Measurements from ENCODE around the gene BCHE. TPM values are rescaled to one million over a fixed set of nuclear protein-coding genes. Genes with fewer than 3 reads are reported as not detected.

Gene BCHE
- total RNA-seq, 1 experiment from 2014 or later, result not detected

GRCh38 chr3:165768680-165769079 lies 68.5 kb downstream of the BCHE start:
- intact Hi-C loops (cut with micrococcal nuclease; ENCODE audit: unreplicated experiment), result no loop called here
- H3K4me3 Mint-ChIP-seq (ENCODE audit: unreplicated experiment), result no peak overlapping the region
- H3K27ac Mint-ChIP-seq (ENCODE audit: unreplicated experiment), result no peak overlapping the region
- no peak for TF ChIP-seq CTCF (IDR thresholded peaks at IDR 0.05; ENCODE audit: insufficient read depth in 1 of 2, low read depth in 1 of 2, low read length in 1 of 2, severe bottlenecking in 1 of 2, unreplicated experiment in 1 of 2)
- H3K27me3 ChIP-seq (replicated peaks; ENCODE audit: control insufficient read depth, insufficient read depth, low read length), result no peaks in the 10 kb centered on the region
- no peaks in the 10 kb centered on the region for H3K27me3 Mint-ChIP-seq (ENCODE audit: insufficient read depth, unreplicated experiment)
- H3K4me1 Mint-ChIP-seq (ENCODE audit: low read depth, unreplicated experiment), result no peaks in the 10 kb centered on the region
- ChIA-PET POLR2A (no interaction called here), CTCF (no interaction called here)
- H3K36me3 Mint-ChIP-seq (ENCODE audit: insufficient read depth, unreplicated experiment), result no peaks in the 10 kb centered on the region
- no TSS peak for BruUV-seq (replicated peaks)
- no peaks in the 10 kb centered on the region for H3K4me1 ChIP-seq
- H3K4me3 ChIP-seq (ENCODE audit: low read depth, low read length), result no peak overlapping the region
- H3K36me3 ChIP-seq (ENCODE audit: control insufficient read depth, insufficient read depth, low read length), result no peaks in the 10 kb centered on the region
- no peaks in the 10 kb centered on the region for H3K9me3 ChIP-seq
- no peaks in the 10 kb centered on the region for H3K9me3 Mint-ChIP-seq (ENCODE audit: unreplicated experiment)
- no peak for DNase-seq

- no peak overlapping the region for H3K4me3 Mint-ChIP-seq (ENCODE audit: unreplicated experiment)
- H3K27ac Mint-ChIP-seq (ENCODE audit: unreplicated experiment), result no peak overlapping the region
- no peak for TF ChIP-seq CTCF (IDR thresholded peaks at IDR 0.05; ENCODE audit: insufficient read depth in 1 of 2, low read depth in 1 of 2, low read length in 1 of 2, severe bottlenecking in 1 of 2, unreplicated experiment in 1 of 2)
- no peaks in the 10 kb centered on the region for H3K4me1 Mint-ChIP-seq (ENCODE audit: low read depth, unreplicated experiment)
- CTCF ChIA-PET, result no interaction called here
- Histone ChIP-seq H3K9me3 (no peaks in the 10 kb centered on the region), H3K4me1 (no peaks in the 10 kb centered on the region), H3K4me3 (ENCODE audit: low read depth, low read length) (no peak overlapping the region), H3K27me3 (replicated peaks; ENCODE audit: control insufficient read depth, insufficient read depth, low read length) (no peaks in the 10 kb centered on the region), H3K36me3 (ENCODE audit: control insufficient read depth, insufficient read depth, low read length) (no peaks in the 10 kb centered on the region)
- intact Hi-C loops (cut with micrococcal nuclease; ENCODE audit: unreplicated experiment), result no loop called here
- no peaks in the 10 kb centered on the region for H3K9me3 Mint-ChIP-seq (ENCODE audit: unreplicated experiment)
- BruUV-seq (replicated peaks), result no TSS peak
- POLR2A ChIA-PET, result no interaction called here
- no peak for DNase-seq
- no peaks in the 10 kb centered on the region for H3K36me3 Mint-ChIP-seq (ENCODE audit: insufficient read depth, unreplicated experiment)
- H3K27me3 Mint-ChIP-seq (ENCODE audit: insufficient read depth, unreplicated experiment), result peaks cover 3% of the 10 kb centered on the region
Observed at GRCh38 chr3:165759041-165759440, 78.2 kb downstream of the BCHE start.

GRCh38 chr3:165755571-165755970 lies 81.7 kb downstream of the BCHE start:
- no peak overlapping the region for H3K4me3 ChIP-seq (ENCODE audit: low read depth, low read length)
- H3K27me3 ChIP-seq (replicated peaks; ENCODE audit: control insufficient read depth, insufficient read depth, low read length), result no peaks in the 10 kb centered on the region
- no peaks in the 10 kb centered on the region for H3K4me1 Mint-ChIP-seq (ENCODE audit: low read depth, unreplicated experiment)
- no peaks in the 10 kb centered on the region for H3K4me1 ChIP-seq
- intact Hi-C loops (cut with micrococcal nuclease; ENCODE audit: unreplicated experiment), result no loop called here
- no peaks in the 10 kb centered on the region for H3K36me3 ChIP-seq (ENCODE audit: control insufficient read depth, insufficient read depth, low read length)
- ChIA-PET POLR2A (no interaction called here), CTCF (no interaction called here)
- no peak overlapping the region for H3K4me3 Mint-ChIP-seq (ENCODE audit: unreplicated experiment)
- no peak for TF ChIP-seq CTCF (IDR thresholded peaks at IDR 0.05; ENCODE audit: insufficient read depth in 1 of 2, low read depth in 1 of 2, low read length in 1 of 2, severe bottlenecking in 1 of 2, unreplicated experiment in 1 of 2)
- no peaks in the 10 kb centered on the region for H3K9me3 ChIP-seq
- H3K9me3 Mint-ChIP-seq (ENCODE audit: unreplicated experiment), result no peaks in the 10 kb centered on the region
- H3K27ac Mint-ChIP-seq (ENCODE audit: unreplicated experiment), result no peak overlapping the region
- peaks cover 3% of the 10 kb centered on the region for H3K27me3 Mint-ChIP-seq (ENCODE audit: insufficient read depth, unreplicated experiment)
- DNase-seq, result no peak
- H3K36me3 Mint-ChIP-seq (ENCODE audit: insufficient read depth, unreplicated experiment), result no peaks in the 10 kb centered on the region
- no TSS peak for BruUV-seq (replicated peaks)
